GM23338 (cell line): Measurements from ENCODE around the gene TP53BP1. TPM values are rescaled to one million over a fixed set of nuclear protein-coding genes. Genes with fewer than 3 reads are reported as not detected.

ENCODE experiments used
- ATAC-seq: fragments of 200-7000 bp; cut with Tn5 transposase; 3 replicates; pipeline ENCODE4 v1.9.1; 2020
- DNase-seq: peaks from one replicate; pipeline ENCODE4 v3.0.0-alpha.2; 2015; ENCODE audit warnings: low spot score
- H2AFZ ChIP-seq: fragments of 200-600 bp; sonication (generic); 2 replicates; pipeline ENCODE4 v1.8.0; 2016; ENCODE audit warnings: antibody characterized with exemption, mild to moderate bottlenecking, moderate library complexity
- H3F3A ChIP-seq: fragments of 200-600 bp; sonication (generic); replicated peaks from 2 replicates; pipeline ENCODE4 v1.8.0; 2017; ENCODE audit warnings: antibody characterized with exemption, mixed run types, low read depth
- H3K27ac ChIP-seq: fragments of 200-600 bp; sonication (generic); 2 replicates; pipeline ENCODE4 v1.6.1; 2016; ENCODE audit warnings: low read depth
- H3K27me3 ChIP-seq: fragments of 200-600 bp; sonication (generic); 2 replicates; pipeline ENCODE4 v1.8.0; 2016; ENCODE audit warnings: mild to moderate bottlenecking, mixed run types, moderate library complexity; ENCODE audit not compliant: insufficient read depth
- H3K36me3 ChIP-seq: fragments of 200-600 bp; sonication (generic); 2 replicates; pipeline ENCODE4 v1.8.0; 2016; ENCODE audit warnings: mild to moderate bottlenecking; ENCODE audit not compliant: insufficient read depth
- H3K4me1 ChIP-seq: fragments of 200-600 bp; sonication (generic); 2 replicates; pipeline ENCODE4 v1.8.0; 2016; ENCODE audit warnings: mild to moderate bottlenecking, moderate library complexity; ENCODE audit not compliant: insufficient read depth
- H3K4me2 ChIP-seq: fragments of 200-600 bp; sonication (generic); 2 replicates; pipeline ENCODE4 v1.7.1; 2017; ENCODE audit warnings: mixed run types
- H3K4me3 ChIP-seq: fragments of 200-600 bp; sonication (generic); 2 replicates; pipeline ENCODE4 v1.6.1; 2016; ENCODE audit warnings: mixed run types
- H3K79me2 ChIP-seq: fragments of 200-600 bp; sonication (generic); replicated peaks from 2 replicates; pipeline ENCODE4 v1.8.0; 2017; ENCODE audit warnings: mild to moderate bottlenecking; ENCODE audit not compliant: insufficient read depth
- H3K9me2 ChIP-seq: fragments of 200-600 bp; sonication (generic); 2 replicates; pipeline ENCODE4 v1.8.0; 2017; ENCODE audit not compliant: insufficient read depth
- H4K20me1 ChIP-seq: fragments of 200-600 bp; sonication (generic); replicated peaks from 2 replicates; pipeline ENCODE4 v1.8.0; 2017; ENCODE audit warnings: mild to moderate bottlenecking; ENCODE audit not compliant: insufficient read depth
- H3K27ac Mint-ChIP-seq: 2 replicates; pipeline ENCODE4 v1.8.0; 2020; ENCODE audit warnings: inconsistent platforms, mild to moderate bottlenecking, moderate library complexity, mixed read lengths
- H3K27me3 Mint-ChIP-seq: 3 replicates; pipeline ENCODE4 v1.8.0; 2022; ENCODE audit warnings: low read depth, mild to moderate bottlenecking, moderate library complexity, mixed read lengths, inconsistent platforms; ENCODE audit not compliant: insufficient read depth, poor library complexity
- H3K36me3 Mint-ChIP-seq: 3 replicates; pipeline ENCODE4 v1.8.0; 2021; ENCODE audit warnings: low read depth, mild to moderate bottlenecking, inconsistent platforms, moderate library complexity, mixed read lengths
- H3K4me1 Mint-ChIP-seq: 3 replicates; pipeline ENCODE4 v1.8.0; 2020; ENCODE audit warnings: mild to moderate bottlenecking, inconsistent platforms, mixed read lengths
- H3K4me3 Mint-ChIP-seq: 3 replicates; pipeline ENCODE4 v1.8.0; 2021; ENCODE audit warnings: moderate library complexity, mild to moderate bottlenecking, inconsistent platforms, mixed read lengths
- H3K9me3 Mint-ChIP-seq: 3 replicates; pipeline ENCODE4 v1.8.0; 2020; ENCODE audit warnings: moderate library complexity, mild to moderate bottlenecking, inconsistent platforms, mixed read lengths
- CREB1 ChIP-seq: fragments of 250-450 bp; sonication (Bioruptor Pico); IDR thresholded peaks from 2 replicates; pipeline ENCODE4 v1.5.0; 2020; ENCODE audit warnings: low read depth, mild to moderate bottlenecking, moderate library complexity
- CTCF ChIP-seq, 2 experiments: fragments of 200-600 bp in 1 of 2; sonication (generic) in 1 of 2; conservative IDR thresholded peaks; 2 replicates each; pipeline versions ENCODE4 v1.5.1 to v1.6.1; 2016 to 2017; ENCODE audit warnings: antibody characterized with exemption in 2 of 2, low read depth in 2 of 2, mild to moderate bottlenecking in 2 of 2, moderate library complexity in 1 of 2
- POLR2AphosphoS5 ChIP-seq: IDR thresholded peaks from 2 replicates; pipeline ENCODE4 v1.6.1; 2016; ENCODE audit warnings: antibody characterized with exemption, low read depth
- STAT1 ChIP-seq: IDR thresholded peaks from one replicate; pipeline ENCODE4 v1.6.1; 2016; ENCODE audit warnings: antibody characterized with exemption; ENCODE audit not compliant: unreplicated experiment
- ZNF331 ChIP-seq: fragments of 250-450 bp; sonication (Bioruptor Pico); IDR thresholded peaks from 2 replicates; pipeline ENCODE4 v1.5.0; 2020; ENCODE audit warnings: low read depth, mild to moderate bottlenecking, moderate library complexity
- polyA plus RNA-seq: library from polyadenylated mRNA; unstranded; fragments of >200 nt; fragmentation: Nextera tagmentation; extraction: Ambion mirVana; gene quantifications from 2 replicates; pipeline ENCODE4 v1.2.1, GENCODE V29; 2016
- total RNA-seq: library from RNA; depleted of rRNA; stranded (reverse); fragments of >200 nt; shearing (Covaris generic); gene quantifications from 2 replicates; pipeline ENCODE4 v1.2.3, GENCODE V29; 2014; rRNA removed
- TF ChIP-seq, protein P1 (sequence below): fragments of 250-450 bp; sonication (Bioruptor Pico); IDR thresholded peaks from 2 replicates; pipeline ENCODE4 v1.5.0; 2020; ENCODE audit warnings: mild to moderate bottlenecking, moderate library complexity

TP53BP1 gene
- total and polyA plus RNA-seq, 2 experiments from 2014 or later, result 17.7 to 81.3 TPM

GRCh38 chr15:43360821-43361220, 132.1 kb downstream of the TP53BP1 start:
- H3K4me1 ChIP-seq, result no peaks in the 10 kb centered on the region
- peaks cover 2% of the 10 kb centered on the region for H3K27me3 Mint-ChIP-seq
- DNase-seq (no peak), ATAC-seq (no peak)
- peaks cover 80% of the 10 kb centered on the region for H3K36me3 Mint-ChIP-seq
- no peak overlapping the region for H3K4me3 Mint-ChIP-seq
- H2AFZ ChIP-seq, result no peak overlapping the region
- no peak overlapping the region for H3K27ac Mint-ChIP-seq
- H3K9me3 Mint-ChIP-seq, result peaks cover 45% of the 10 kb centered on the region
- no peaks in the 10 kb centered on the region for H3K27me3 ChIP-seq
- no peak overlapping the region for H3K4me3 ChIP-seq
- 0 out of 2 replicates have a peak, but pooled peaks cover 12% of the 10 kb centered on the region for H3K79me2 ChIP-seq
- no peaks in the 10 kb centered on the region; the same call in none of the 2 replicates for H4K20me1 ChIP-seq
- no peak overlapping the region for H3K27ac ChIP-seq
- no peaks in the 10 kb centered on the region for H3F3A ChIP-seq
- no peak overlapping the region for H3K4me2 ChIP-seq
- no peaks in the 10 kb centered on the region for H3K9me2 ChIP-seq
- H3K4me1 Mint-ChIP-seq, result no peaks in the 10 kb centered on the region
- TF ChIP-seq CREB1 (CRISPR knock-in tag) (no peak), POLR2AphosphoS5 (no peak), ZNF331 (no peak), STAT1 (no peak), CTCF (conservative IDR thresholded peaks at IDR 0.05; ENCODE audit: low read depth in 2 of 2) (no peak)
- TF ChIP-seq, protein P1, sequence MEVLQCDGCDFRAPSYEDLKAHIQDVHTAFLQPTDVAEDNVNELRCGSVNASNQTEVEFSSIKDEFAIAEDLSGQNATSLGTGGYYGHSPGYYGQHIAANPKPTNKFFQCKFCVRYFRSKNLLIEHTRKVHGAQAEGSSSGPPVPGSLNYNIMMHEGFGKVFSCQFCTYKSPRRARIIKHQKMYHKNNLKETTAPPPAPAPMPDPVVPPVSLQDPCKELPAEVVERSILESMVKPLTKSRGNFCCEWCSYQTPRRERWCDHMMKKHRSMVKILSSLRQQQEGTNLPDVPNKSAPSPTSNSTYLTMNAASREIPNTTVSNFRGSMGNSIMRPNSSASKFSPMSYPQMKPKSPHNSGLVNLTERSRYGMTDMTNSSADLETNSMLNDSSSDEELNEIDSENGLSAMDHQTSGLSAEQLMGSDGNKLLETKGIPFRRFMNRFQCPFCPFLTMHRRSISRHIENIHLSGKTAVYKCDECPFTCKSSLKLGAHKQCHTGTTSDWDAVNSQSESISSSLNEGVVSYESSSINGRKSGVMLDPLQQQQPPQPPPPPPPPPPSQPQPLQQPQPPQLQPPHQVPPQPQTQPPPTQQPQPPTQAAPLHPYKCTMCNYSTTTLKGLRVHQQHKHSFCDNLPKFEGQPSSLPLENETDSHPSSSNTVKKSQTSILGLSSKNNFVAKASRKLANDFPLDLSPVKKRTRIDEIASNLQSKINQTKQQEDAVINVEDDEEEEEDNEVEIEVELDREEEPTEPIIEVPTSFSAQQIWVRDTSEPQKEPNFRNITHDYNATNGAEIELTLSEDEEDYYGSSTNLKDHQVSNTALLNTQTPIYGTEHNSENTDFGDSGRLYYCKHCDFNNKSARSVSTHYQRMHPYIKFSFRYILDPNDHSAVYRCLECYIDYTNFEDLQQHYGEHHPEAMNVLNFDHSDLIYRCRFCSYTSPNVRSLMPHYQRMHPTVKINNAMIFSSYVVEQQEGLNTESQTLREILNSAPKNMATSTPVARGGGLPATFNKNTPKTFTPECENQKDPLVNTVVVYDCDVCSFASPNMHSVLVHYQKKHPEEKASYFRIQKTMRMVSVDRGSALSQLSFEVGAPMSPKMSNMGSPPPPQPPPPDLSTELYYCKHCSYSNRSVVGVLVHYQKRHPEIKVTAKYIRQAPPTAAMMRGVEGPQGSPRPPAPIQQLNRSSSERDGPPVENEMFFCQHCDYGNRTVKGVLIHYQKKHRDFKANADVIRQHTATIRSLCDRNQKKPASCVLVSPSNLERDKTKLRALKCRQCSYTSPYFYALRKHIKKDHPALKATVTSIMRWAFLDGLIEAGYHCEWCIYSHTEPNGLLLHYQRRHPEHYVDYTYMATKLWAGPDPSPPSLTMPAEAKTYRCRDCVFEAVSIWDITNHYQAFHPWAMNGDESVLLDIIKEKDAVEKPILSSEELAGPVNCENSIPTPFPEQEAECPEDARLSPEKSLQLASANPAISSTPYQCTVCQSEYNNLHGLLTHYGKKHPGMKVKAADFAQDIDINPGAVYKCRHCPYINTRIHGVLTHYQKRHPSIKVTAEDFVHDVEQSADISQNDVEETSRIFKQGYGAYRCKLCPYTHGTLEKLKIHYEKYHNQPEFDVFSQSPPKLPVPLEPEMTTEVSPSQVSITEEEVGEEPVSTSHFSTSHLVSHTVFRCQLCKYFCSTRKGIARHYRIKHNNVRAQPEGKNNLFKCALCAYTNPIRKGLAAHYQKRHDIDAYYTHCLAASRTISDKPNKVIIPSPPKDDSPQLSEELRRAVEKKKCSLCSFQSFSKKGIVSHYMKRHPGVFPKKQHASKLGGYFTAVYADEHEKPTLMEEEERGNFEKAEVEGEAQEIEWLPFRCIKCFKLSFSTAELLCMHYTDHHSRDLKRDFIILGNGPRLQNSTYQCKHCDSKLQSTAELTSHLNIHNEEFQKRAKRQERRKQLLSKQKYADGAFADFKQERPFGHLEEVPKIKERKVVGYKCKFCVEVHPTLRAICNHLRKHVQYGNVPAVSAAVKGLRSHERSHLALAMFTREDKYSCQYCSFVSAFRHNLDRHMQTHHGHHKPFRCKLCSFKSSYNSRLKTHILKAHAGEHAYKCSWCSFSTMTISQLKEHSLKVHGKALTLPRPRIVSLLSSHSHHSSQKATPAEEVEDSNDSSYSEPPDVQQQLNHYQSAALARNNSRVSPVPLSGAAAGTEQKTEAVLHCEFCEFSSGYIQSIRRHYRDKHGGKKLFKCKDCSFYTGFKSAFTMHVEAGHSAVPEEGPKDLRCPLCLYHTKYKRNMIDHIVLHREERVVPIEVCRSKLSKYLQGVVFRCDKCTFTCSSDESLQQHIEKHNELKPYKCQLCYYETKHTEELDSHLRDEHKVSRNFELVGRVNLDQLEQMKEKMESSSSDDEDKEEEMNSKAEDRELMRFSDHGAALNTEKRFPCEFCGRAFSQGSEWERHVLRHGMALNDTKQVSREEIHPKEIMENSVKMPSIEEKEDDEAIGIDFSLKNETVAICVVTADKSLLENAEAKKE (CRISPR knock-in tag), result no peak
- H3K36me3 ChIP-seq, result peaks cover 70% of the 10 kb centered on the region

Other genes starting within 250 kb of the TP53BP1 start
- gene TGM5, start 226.2 kb downstream of the TP53BP1 start, total RNA-seq, result not detected in 2 replicates
- not detected in 2 replicates for gene TGM5, start 226.2 kb downstream of the TP53BP1 start, polyA plus RNA-seq
- not detected in 2 replicates for gene TGM7, start 190.9 kb downstream of the TP53BP1 start, total RNA-seq
- gene TGM7, start 190.9 kb downstream of the TP53BP1 start, polyA plus RNA-seq, result 0.08 and 0.35 TPM in 2 replicates
- 6.0 and 7.1 TPM in 2 replicates for gene LCMT2, start 162.6 kb downstream of the TP53BP1 start, total RNA-seq
- 2.3 and 2.6 TPM in 2 replicates for gene LCMT2, start 162.6 kb downstream of the TP53BP1 start, polyA plus RNA-seq
- 40.5 and 48.3 TPM in 2 replicates for gene ZSCAN29, start 122.1 kb downstream of the TP53BP1 start, total RNA-seq
- 13.7 and 15.3 TPM in 2 replicates for gene ZSCAN29, start 122.1 kb downstream of the TP53BP1 start, polyA plus RNA-seq
- gene TUBGCP4, start 122.1 kb downstream of the TP53BP1 start, total RNA-seq, result 11.4 and 18.0 TPM in 2 replicates
- gene TUBGCP4, start 122.1 kb downstream of the TP53BP1 start, polyA plus RNA-seq, result 7.6 and 10.6 TPM in 2 replicates
- gene MAP1A, start 24.5 kb upstream of the TP53BP1 start, total RNA-seq, result 2.0 and 2.3 TPM in 2 replicates
- 0.81 and 0.85 TPM in 2 replicates for gene MAP1A, start 24.5 kb upstream of the TP53BP1 start, polyA plus RNA-seq
- gene PPIP5K1, start 97.1 kb upstream of the TP53BP1 start, total RNA-seq, result 21.7 and 23.5 TPM in 2 replicates
- gene PPIP5K1, start 97.1 kb upstream of the TP53BP1 start, polyA plus RNA-seq, result 4.5 and 5.8 TPM in 2 replicates
- gene CKMT1B, start 100.9 kb upstream of the TP53BP1 start, total RNA-seq, result 28.6 and 31.4 TPM in 2 replicates
- gene CKMT1B, start 100.9 kb upstream of the TP53BP1 start, polyA plus RNA-seq, result 36.8 and 41.2 TPM in 2 replicates
- 0.19 and 0.45 TPM in 2 replicates for gene STRC, start 125.6 kb upstream of the TP53BP1 start, total RNA-seq
- gene STRC, start 125.6 kb upstream of the TP53BP1 start, polyA plus RNA-seq, result 0.40 TPM in 1 of 2 replicates, not detected in the other
- gene CATSPER2, start 155.7 kb upstream of the TP53BP1 start, total RNA-seq, result 1.1 and 4.4 TPM in 2 replicates
- 0.92 and 1.1 TPM in 2 replicates for gene CATSPER2, start 155.7 kb upstream of the TP53BP1 start, polyA plus RNA-seq
- 16.0 and 27.3 TPM in 2 replicates for gene CKMT1A, start 200.7 kb upstream of the TP53BP1 start, total RNA-seq
- gene CKMT1A, start 200.7 kb upstream of the TP53BP1 start, polyA plus RNA-seq, result 30.9 and 31.1 TPM in 2 replicates